HCT116 (cell line): ENCODE measurements around the gene CBY1. TPM values are rescaled to one million over a fixed set of nuclear protein-coding genes. Genes with fewer than 3 reads are reported as not detected.

ENCODE experiments used
- ATAC-seq: fragments of 200-7000 bp; cut with Tn5 transposase; 2 replicates; pipeline ENCODE4 v1.9.1; 2020; ENCODE audit warnings: mild to moderate bottlenecking, moderate library complexity
- BruUV-seq: library from RNA; stranded (reverse); fragments of 400-500 nt; replicated peaks from 2 replicates; lab custom pipeline; 2021; lab: Mats Ljungman, UMichigan
- CTCF ChIA-PET: fragments of 300-600 bp; sonication (Branson Sonifier 250); formaldehyde crosslinking; loops from one replicate; lab custom pipeline; 2021; ENCODE audit warnings: antibody characterized with exemption; lab: Charles Lee
- POLR2A ChIA-PET: fragments of 300-600, 350-600 bp; sonication (Branson Sonifier 250); formaldehyde crosslinking; loops from one replicate; lab custom pipeline; 2021; ENCODE audit warnings: antibody characterized with exemption; lab: Charles Lee
- RAD21 ChIA-PET, 2 experiments: fragments of 300-600 bp; sonication (Branson Sonifier 250); formaldehyde crosslinking; loops; one replicate each; lab custom pipeline; 2023; ENCODE audit warnings: low total read pairs in 2 of 2; ENCODE audit not compliant: uncharacterized antibody in 2 of 2, unreplicated experiment in 2 of 2, low non-redundant PET in 1 of 2; lab: Charles Lee
- DNase-seq: peaks from one replicate; pipeline ENCODE4 v3.0.0-alpha.2; 2010; ENCODE audit warnings: low read depth, low spot score
- H2AFZ ChIP-seq: fragments of 200-600 bp; shearing (Covaris generic), sonication (generic); 2 replicates; pipeline ENCODE4 v1.6.1; 2017; ENCODE audit warnings: low read depth, mixed run types, mixed read lengths, antibody characterized with exemption, low read length; ENCODE audit not compliant: poor library complexity, severe bottlenecking
- H3K27ac ChIP-seq: 2 replicates; pipeline ENCODE4 v1.5.1; 2012; ENCODE audit warnings: low read depth, low read length
- H3K27me3 ChIP-seq: fragments of 200-600 bp; sonication (generic); 2 replicates; pipeline ENCODE4 v1.6.1; 2016; ENCODE audit warnings: mixed run types, low read length, mixed read lengths; ENCODE audit not compliant: insufficient read depth
- H3K36me3 ChIP-seq, 2 experiments: fragments of 200-500 bp in 1 of 2; fragments of 200-600 bp in 1 of 2; sonication (Bioruptor generic) in 1 of 2; sonication (generic) in 1 of 2; 2 replicates each; pipeline versions ENCODE4 v1.5.1 to v1.6.1; 2014 to 2016; ENCODE audit warnings: low read length in 2 of 2, inconsistent platforms in 1 of 2, mixed read lengths in 1 of 2, mixed run types in 1 of 2; ENCODE audit not compliant: insufficient read depth in 2 of 2, control insufficient read depth in 1 of 2
- H3K4me1 ChIP-seq, 2 experiments: fragments of 200-600 bp in 1 of 2; sonication (generic) in 1 of 2; 2 replicates each; pipeline versions ENCODE4 v1.5.1 to v1.6.1; 2012 to 2017; ENCODE audit warnings: low read length in 2 of 2, inconsistent platforms in 1 of 2, mild to moderate bottlenecking in 1 of 2, mixed read lengths in 1 of 2, mixed run types in 1 of 2, moderate library complexity in 1 of 2; ENCODE audit not compliant: insufficient read depth in 2 of 2, control insufficient read depth in 1 of 2
- H3K4me2 ChIP-seq: fragments of 200-600 bp; sonication (generic); 2 replicates; pipeline ENCODE4 v1.6.1; 2017; ENCODE audit warnings: mixed run types, low read length, mixed read lengths
- H3K4me3 ChIP-seq, 2 experiments: fragments of 200-600 bp in 1 of 2; sonication (generic) in 1 of 2; replicated peaks in 1 of 2; 2 replicates each; pipeline ENCODE4 v1.5.1; 2011 to 2016; ENCODE audit warnings: low read length in 2 of 2, control low read depth in 1 of 2, low read depth in 1 of 2, mild to moderate bottlenecking in 1 of 2, mixed read lengths in 1 of 2, mixed run types in 1 of 2
- H3K79me2 ChIP-seq: fragments of 200-600 bp; sonication (generic); 2 replicates; pipeline ENCODE4 v1.6.1; 2017; ENCODE audit warnings: mild to moderate bottlenecking, mixed run types, low read length, moderate library complexity, mixed read lengths; ENCODE audit not compliant: insufficient read depth
- H3K9ac ChIP-seq: fragments of 200-600 bp; sonication (generic); 2 replicates; pipeline ENCODE4 v1.6.1; 2016; ENCODE audit warnings: low read length, mixed read lengths
- H3K9me2 ChIP-seq: fragments of 200-600 bp; sonication (generic), shearing (Covaris generic); 2 replicates; pipeline ENCODE4 v1.6.1; 2017; ENCODE audit warnings: mixed run types, mild to moderate bottlenecking, moderate library complexity; ENCODE audit not compliant: insufficient read depth
- H3K9me3 ChIP-seq, 2 experiments: fragments of 200-500 bp in 1 of 2; fragments of 200-600 bp in 1 of 2; sonication (Bioruptor generic) in 1 of 2; sonication (generic) in 1 of 2; 2 replicates each; pipeline ENCODE4 v1.6.1; 2014 to 2017; ENCODE audit warnings: low read length in 2 of 2, mixed read lengths in 2 of 2, inconsistent platforms in 1 of 2, low read depth in 1 of 2, mild to moderate bottlenecking in 1 of 2, mixed run types in 1 of 2, moderate library complexity in 1 of 2; ENCODE audit not compliant: control insufficient read depth in 1 of 2, insufficient read depth in 1 of 2
- H4K20me1 ChIP-seq: fragments of 200-600 bp; sonication (generic), shearing (Covaris generic); 2 replicates; pipeline ENCODE4 v1.6.1; 2017; ENCODE audit warnings: mixed run types, mild to moderate bottlenecking, moderate library complexity; ENCODE audit not compliant: insufficient read depth
- ATF3 ChIP-seq: IDR thresholded peaks from 2 replicates; pipeline ENCODE4 v1.6.1; 2012
- CBX3 ChIP-seq: IDR thresholded peaks from 2 replicates; pipeline ENCODE4 v1.6.1; 2012; ENCODE audit warnings: low read depth
- CEBPB ChIP-seq: IDR thresholded peaks from 2 replicates; pipeline ENCODE4 v1.6.1; 2012; ENCODE audit warnings: low read depth
- EGR1 ChIP-seq: IDR thresholded peaks from 2 replicates; pipeline ENCODE4 v1.6.1; 2012; ENCODE audit warnings: low read depth
- FOSL1 ChIP-seq: IDR thresholded peaks from 2 replicates; pipeline ENCODE4 v1.6.1; 2012; ENCODE audit warnings: low read depth
- MAX ChIP-seq: IDR thresholded peaks from 2 replicates; pipeline ENCODE4 v1.6.1; 2012
- RAD21 ChIP-seq: IDR thresholded peaks from 2 replicates; pipeline ENCODE4 v1.6.1; 2012; ENCODE audit warnings: low read depth, mild to moderate bottlenecking
- SIN3A ChIP-seq: IDR thresholded peaks from 2 replicates; pipeline ENCODE4 v1.6.1; 2012; ENCODE audit warnings: low read depth
- SP1 ChIP-seq: IDR thresholded peaks from 2 replicates; pipeline ENCODE4 v1.6.1; 2012; ENCODE audit warnings: low read depth
- SRF ChIP-seq: IDR thresholded peaks from 2 replicates; pipeline ENCODE4 v1.6.1; 2012; ENCODE audit warnings: low read depth
- YY1 ChIP-seq: IDR thresholded peaks from 2 replicates; pipeline ENCODE4 v1.6.1; 2011; ENCODE audit warnings: low read length, low read depth, moderate library complexity, mild to moderate bottlenecking; ENCODE audit not compliant: insufficient replicate concordance; ENCODE audit errors: extremely low read depth
- ZFX ChIP-seq: fragments of 450-650 bp; IDR thresholded peaks from 2 replicates; pipeline ENCODE4 v1.6.1; 2017
- ZNF274 ChIP-seq: fragments of 200-500 bp; sonication (Bioruptor generic); IDR thresholded peaks from 2 replicates; pipeline ENCODE4 v1.6.1; 2014; ENCODE audit warnings: mild to moderate bottlenecking, low read depth, low read length, inconsistent platforms
- intact Hi-C: fragments of 100-400 bp; cut with micrococcal nuclease; formaldehyde crosslinking; loops from 2 replicates; pipeline ENCODE4 v1.10.0; 2022
- total RNA-seq: library from RNA; stranded (reverse); gene quantifications from one replicate; pipeline ENCODE4 v1.2.1, GENCODE V29; 2021; ENCODE audit not compliant: unreplicated experiment

The CBY1 gene
- total RNA-seq, 1 experiment from 2014 or later: 27.6 TPM

DNA sequence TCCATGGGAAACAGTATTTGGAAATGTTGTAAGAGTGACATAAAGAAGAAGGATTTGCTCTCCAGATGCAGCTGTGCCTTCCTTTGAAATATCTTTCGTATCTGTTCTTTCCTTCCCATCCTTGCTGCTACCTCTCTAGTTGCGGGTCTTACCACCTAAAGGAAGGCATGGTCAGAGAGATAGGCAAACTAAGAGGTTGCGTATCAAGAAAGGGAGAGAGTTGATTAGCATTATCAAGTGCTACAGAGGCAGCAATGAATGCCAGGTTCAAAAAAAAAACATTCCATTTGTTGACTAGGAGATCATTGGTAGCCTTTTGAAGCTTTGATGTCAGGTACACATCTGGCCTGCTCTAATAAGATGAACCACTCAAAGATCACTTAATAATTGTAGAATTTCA is 53.9 kb downstream of the CBY1 start:
- Histone ChIP-seq H3K9me3 (no peaks in the 10 kb centered on the region), H2AFZ (no peak overlapping the region), H3K27me3 (no peaks in the 10 kb centered on the region), H3K27ac (no peak overlapping the region), H3K79me2 (peaks cover 92% of the 10 kb centered on the region), H3K36me3 (peaks cover 0 to 10% of the 10 kb centered on the region in 2 experiments; a peak in 2 of 4 replicates), H3K9me2 (no peaks in the 10 kb centered on the region), H3K9ac (no peak overlapping the region), H3K4me2 (no peak overlapping the region), H3K4me3 (no peak overlapping the region), H3K4me1 (peaks cover 9 to 18% of the 10 kb centered on the region in 2 experiments), H4K20me1 (no peaks in the 10 kb centered on the region)
- no peak for DNase-seq
- no peak for TF ChIP-seq RAD21
- TF ChIP-seq CBX3: no peak
- CTCF ChIA-PET: no interaction called here
- RAD21 ChIA-PET: no interaction called here
- ATAC-seq: no peak
- no TSS peak for BruUV-seq
- intact Hi-C loops: no loop called here
- POLR2A ChIA-PET: no interaction called here

- ChIA-PET CTCF (no interaction called here), RAD21 (no interaction called here), POLR2A (no interaction called here)
- DNase-seq (no peak), ATAC-seq (no peak)
- Histone ChIP-seq H3K4me2 (no peak overlapping the region), H3K36me3 (peaks cover 0 to 10% of the 10 kb centered on the region in 2 experiments; a peak in 2 of 4 replicates), H3K79me2 (peaks cover 97% of the 10 kb centered on the region), H4K20me1 (no peaks in the 10 kb centered on the region), H3K27ac (no peak overlapping the region), H3K27me3 (no peaks in the 10 kb centered on the region), H3K9me3 (no peaks in the 10 kb centered on the region), H3K9me2 (no peaks in the 10 kb centered on the region), H3K4me3 (no peak overlapping the region), H3K9ac (no peak overlapping the region), H3K4me1 (peaks cover 9 to 18% of the 10 kb centered on the region in 2 experiments), H2AFZ (no peak overlapping the region)
- TF ChIP-seq ATF3 (no peak), MAX (no peak), ZNF274 (no peak), ZFX (no peak), FOSL1 (no peak), YY1 (no peak), CEBPB (no peak), EGR1 (no peak), SP1 (no peak), SIN3A (no peak), SRF (no peak)
- no TSS peak for BruUV-seq
- intact Hi-C loops: no loop called here
Observed at GRCh38 chr22:38710866-38711265, 54.4 kb downstream of the CBY1 start.
